Neural progenitor cell (in vitro differentiated cells): ENCODE results near the gene FRMPD2. TPM values are rescaled to one million over a fixed set of nuclear protein-coding genes. Genes with fewer than 3 reads are reported as not detected.
"Not testable (repeated sequence)": the region's sequence is repeated elsewhere in the genome, so short reads cannot be mapped to it uniquely, and the experiment has no call there.

Experiments used
- DNase-seq: peaks from one replicate; pipeline ENCODE4 v3.0.0-alpha.2; 2016; ENCODE audit warnings: low spot score
- H2AFZ ChIP-seq: fragments of 200-600 bp; sonication (generic); replicated peaks from 2 replicates; pipeline ENCODE4 v1.6.1; 2016; ENCODE audit warnings: antibody characterized with exemption
- H3F3A ChIP-seq: fragments of 200-600 bp; sonication (generic); 2 replicates; pipeline ENCODE4 v1.6.1; 2016; ENCODE audit warnings: antibody characterized with exemption, low read depth
- H3K27ac ChIP-seq: fragments of 200-600 bp; sonication (generic); 2 replicates; pipeline ENCODE4 v1.5.1; 2016; ENCODE audit warnings: mild to moderate bottlenecking
- H3K27me3 ChIP-seq: fragments of 200-600 bp; sonication (generic); 2 replicates; pipeline ENCODE4 v1.6.1; 2016; ENCODE audit warnings: mild to moderate bottlenecking, moderate library complexity
- H3K36me3 ChIP-seq: fragments of 200-600 bp; sonication (generic); 2 replicates; pipeline ENCODE4 v1.5.1; 2016
- H3K4me1 ChIP-seq: fragments of 200-600 bp; sonication (generic); 2 replicates; pipeline ENCODE4 v1.6.1; 2016; ENCODE audit warnings: mixed run types
- H3K4me2 ChIP-seq: fragments of 200-600 bp; sonication (generic); 2 replicates; pipeline ENCODE4 v1.6.1; 2016
- H3K4me3 ChIP-seq: fragments of 200-600 bp; sonication (generic); 2 replicates; pipeline ENCODE4 v1.5.1; 2016
- H3K79me2 ChIP-seq: fragments of 200-600 bp; sonication (generic); 2 replicates; pipeline ENCODE4 v1.6.1; 2016; ENCODE audit warnings: low read depth
- H3K9ac ChIP-seq: fragments of 200-600 bp; sonication (generic); 2 replicates; pipeline ENCODE4 v1.6.1; 2016
- H3K9me3 ChIP-seq: fragments of 200-600 bp; sonication (generic); 2 replicates; pipeline ENCODE4 v1.5.1; 2016; ENCODE audit warnings: low read depth
- H4K20me1 ChIP-seq: fragments of 200-600 bp; sonication (generic); 2 replicates; pipeline ENCODE4 v1.6.1; 2016; ENCODE audit warnings: low read depth
- H3K27ac Mint-ChIP-seq: 3 replicates; pipeline ENCODE4 v1.8.0; 2021; ENCODE audit warnings: mixed read lengths
- H3K27me3 Mint-ChIP-seq: 2 replicates; pipeline ENCODE4 v1.8.0; 2022; ENCODE audit warnings: low read depth, mild to moderate bottlenecking, inconsistent platforms, moderate library complexity, mixed read lengths; ENCODE audit not compliant: insufficient read depth
- H3K36me3 Mint-ChIP-seq: 3 replicates; pipeline ENCODE4 v1.8.0; 2021; ENCODE audit warnings: mixed read lengths
- H3K4me1 Mint-ChIP-seq: 3 replicates; pipeline ENCODE4 v1.8.0; 2021; ENCODE audit warnings: mixed read lengths
- H3K4me3 Mint-ChIP-seq: 3 replicates; pipeline ENCODE4 v1.8.0; 2021; ENCODE audit warnings: mild to moderate bottlenecking, moderate library complexity, mixed read lengths
- H3K9me3 Mint-ChIP-seq: 3 replicates; pipeline ENCODE4 v1.8.0; 2020; ENCODE audit warnings: mixed read lengths
- EZH2 ChIP-seq: fragments of 200-600 bp; sonication (generic); IDR thresholded peaks from 2 replicates; pipeline ENCODE4 v1.6.1; 2017; ENCODE audit warnings: antibody characterized with exemption, mild to moderate bottlenecking, moderate library complexity
- EZH2phosphoT487 ChIP-seq: fragments of 200-600 bp; sonication (generic); IDR thresholded peaks from 2 replicates; pipeline ENCODE4 v1.6.1; 2017; ENCODE audit warnings: antibody characterized with exemption
- total RNA-seq: library from RNA; depleted of rRNA; stranded (reverse); fragments of >200 nt; gene quantifications from 2 replicates; pipeline ENCODE4 v1.2.3, GENCODE V29; 2015; ENCODE audit warnings: low replicate concordance
- TF ChIP-seq, protein P1 (sequence below): fragments of 200-600 bp; sonication (generic); IDR thresholded peaks from 2 replicates; pipeline ENCODE4 v1.5.1; 2017; ENCODE audit warnings: antibody characterized with exemption, mild to moderate bottlenecking

Gene FRMPD2
- total RNA-seq, 1 donor from 2014 or later = not detected

DNA sequence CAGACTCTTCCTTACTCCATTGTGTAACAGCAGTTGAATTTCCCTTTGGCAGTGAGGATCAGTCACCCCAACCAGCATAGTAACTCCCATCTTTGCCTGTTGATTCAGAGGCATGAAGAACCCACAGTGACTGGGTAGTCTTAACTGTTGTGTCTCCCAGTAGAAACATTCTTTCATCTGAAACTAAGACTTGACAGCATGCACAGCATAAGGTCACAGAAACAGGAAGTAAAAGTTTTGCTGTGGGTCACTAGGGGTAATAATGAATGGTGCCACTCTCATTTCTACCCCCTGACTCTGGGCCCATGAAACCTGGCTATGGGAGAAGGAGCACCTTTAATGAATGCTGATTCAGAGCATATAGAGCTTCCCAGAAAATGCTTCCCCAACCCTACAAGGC lies 8.3 kb upstream of the FRMPD2 start:
- Histone ChIP-seq H3K9ac (no peak overlapping the region), H3K4me2 (no peak overlapping the region), H3K27me3 (no peaks in the 10 kb centered on the region), H4K20me1 (no peaks in the 10 kb centered on the region), H2AFZ (no peak overlapping the region), H3F3A (no peaks in the 10 kb centered on the region), H3K9me3 (no peaks in the 10 kb centered on the region), H3K79me2 (no peaks in the 10 kb centered on the region), H3K4me1 (no peaks in the 10 kb centered on the region), H3K36me3 (no peaks in the 10 kb centered on the region), H3K27ac (no peak overlapping the region), H3K4me3 (no peak overlapping the region)
- Mint-ChIP-seq H3K4me1 (no peaks in the 10 kb centered on the region), H3K27ac (no peak overlapping the region), H3K27me3 (peaks cover 8% of the 10 kb centered on the region), H3K4me3 (no peak overlapping the region), H3K36me3 (no peaks in the 10 kb centered on the region), H3K9me3 (peaks cover 17% of the 10 kb centered on the region)
- no peak for DNase-seq
- TF ChIP-seq EZH2 = no peak
- TF ChIP-seq, protein P1, sequence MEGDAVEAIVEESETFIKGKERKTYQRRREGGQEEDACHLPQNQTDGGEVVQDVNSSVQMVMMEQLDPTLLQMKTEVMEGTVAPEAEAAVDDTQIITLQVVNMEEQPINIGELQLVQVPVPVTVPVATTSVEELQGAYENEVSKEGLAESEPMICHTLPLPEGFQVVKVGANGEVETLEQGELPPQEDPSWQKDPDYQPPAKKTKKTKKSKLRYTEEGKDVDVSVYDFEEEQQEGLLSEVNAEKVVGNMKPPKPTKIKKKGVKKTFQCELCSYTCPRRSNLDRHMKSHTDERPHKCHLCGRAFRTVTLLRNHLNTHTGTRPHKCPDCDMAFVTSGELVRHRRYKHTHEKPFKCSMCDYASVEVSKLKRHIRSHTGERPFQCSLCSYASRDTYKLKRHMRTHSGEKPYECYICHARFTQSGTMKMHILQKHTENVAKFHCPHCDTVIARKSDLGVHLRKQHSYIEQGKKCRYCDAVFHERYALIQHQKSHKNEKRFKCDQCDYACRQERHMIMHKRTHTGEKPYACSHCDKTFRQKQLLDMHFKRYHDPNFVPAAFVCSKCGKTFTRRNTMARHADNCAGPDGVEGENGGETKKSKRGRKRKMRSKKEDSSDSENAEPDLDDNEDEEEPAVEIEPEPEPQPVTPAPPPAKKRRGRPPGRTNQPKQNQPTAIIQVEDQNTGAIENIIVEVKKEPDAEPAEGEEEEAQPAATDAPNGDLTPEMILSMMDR = no peak
- TF ChIP-seq EZH2phosphoT487 = no peak

DNA sequence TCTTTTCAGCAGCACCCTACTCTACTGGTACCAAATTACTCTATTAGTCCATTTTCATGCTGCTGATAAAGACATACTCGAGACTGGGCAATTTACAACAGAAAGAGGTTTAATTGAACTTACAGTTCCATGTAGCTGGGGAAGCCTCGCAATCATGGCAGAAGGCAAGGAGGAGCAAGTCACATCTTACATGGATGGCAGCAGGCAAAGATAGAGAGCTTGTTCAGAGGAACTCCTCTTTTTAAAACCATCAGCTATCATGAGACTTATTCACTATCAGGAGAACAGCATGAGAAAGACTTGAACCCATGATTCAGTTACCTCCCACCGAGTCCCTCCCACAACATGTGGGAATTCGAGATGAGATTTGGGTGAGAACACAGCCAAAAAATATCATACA lies 7.2 kb upstream of the FRMPD2 start:
- H3K4me3 ChIP-seq, H3K4me1 ChIP-seq, H3K4me3 Mint-ChIP-seq, H4K20me1 ChIP-seq, H3F3A ChIP-seq, H3K27ac Mint-ChIP-seq, DNase-seq, H2AFZ ChIP-seq, H3K79me2 ChIP-seq, H3K27ac ChIP-seq, H3K36me3 ChIP-seq, H3K4me1 Mint-ChIP-seq, H3K27me3 Mint-ChIP-seq, H3K4me2 ChIP-seq, H3K9me3 ChIP-seq, H3K36me3 Mint-ChIP-seq, H3K27me3 ChIP-seq, H3K9ac ChIP-seq: not testable (repeated sequence)
- peaks cover 19% of the 10 kb centered on the region for H3K9me3 Mint-ChIP-seq

DNA sequence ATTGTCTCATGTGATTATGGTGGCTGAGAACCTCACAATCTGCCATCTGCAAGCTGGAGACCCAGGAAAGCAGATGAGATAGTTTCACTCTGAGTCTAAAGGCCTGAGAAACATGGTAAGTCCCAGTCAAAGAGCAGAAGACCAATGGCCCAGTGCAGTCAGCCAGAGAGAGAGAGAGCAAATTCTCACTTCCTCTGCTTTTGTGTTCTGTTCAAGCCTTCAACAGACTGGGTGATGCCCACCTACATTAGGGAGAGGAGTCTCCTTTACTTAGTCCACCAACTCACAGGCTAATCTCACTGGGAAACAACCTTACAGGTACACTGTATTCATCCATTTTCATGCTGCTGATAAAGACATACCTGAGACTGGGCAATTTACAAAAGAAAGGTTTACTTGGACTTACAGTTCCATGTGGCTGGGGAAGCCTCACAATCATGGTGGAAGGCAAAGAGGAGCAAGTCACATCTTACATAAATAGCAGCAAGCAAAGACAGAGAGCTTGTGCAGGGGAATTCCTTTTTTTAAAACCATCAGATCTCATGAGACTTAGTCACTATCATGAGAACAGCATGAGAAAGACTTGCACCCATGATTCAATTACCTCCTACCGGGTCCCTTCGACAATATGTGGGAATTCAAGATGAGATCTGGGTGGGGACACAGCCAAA lies 4.7 kb upstream of the FRMPD2 start:
- Mint-ChIP-seq H3K27ac (no peak overlapping the region), H3K4me3 (no peak overlapping the region), H3K4me1 (peaks cover 9% of the 10 kb centered on the region), H3K36me3 (no peaks in the 10 kb centered on the region), H3K9me3 (peaks cover 15% of the 10 kb centered on the region), H3K27me3 (peaks cover 5% of the 10 kb centered on the region)
- TF ChIP-seq, protein P1 = no peak
- no peak for TF ChIP-seq EZH2
- no peak for TF ChIP-seq EZH2phosphoT487
- Histone ChIP-seq H3F3A (peaks cover 13% of the 10 kb centered on the region), H3K4me3 (no peak overlapping the region), H3K9ac (no peak overlapping the region), H2AFZ (no peak overlapping the region), H3K79me2 (no peaks in the 10 kb centered on the region), H3K27ac (no peak overlapping the region), H4K20me1 (no peaks in the 10 kb centered on the region), H3K27me3 (no peaks in the 10 kb centered on the region), H3K4me1 (peaks cover 10% of the 10 kb centered on the region), H3K9me3 (no peaks in the 10 kb centered on the region), H3K36me3 (no peaks in the 10 kb centered on the region), H3K4me2 (no peak overlapping the region)
- no peak for DNase-seq

DNA sequence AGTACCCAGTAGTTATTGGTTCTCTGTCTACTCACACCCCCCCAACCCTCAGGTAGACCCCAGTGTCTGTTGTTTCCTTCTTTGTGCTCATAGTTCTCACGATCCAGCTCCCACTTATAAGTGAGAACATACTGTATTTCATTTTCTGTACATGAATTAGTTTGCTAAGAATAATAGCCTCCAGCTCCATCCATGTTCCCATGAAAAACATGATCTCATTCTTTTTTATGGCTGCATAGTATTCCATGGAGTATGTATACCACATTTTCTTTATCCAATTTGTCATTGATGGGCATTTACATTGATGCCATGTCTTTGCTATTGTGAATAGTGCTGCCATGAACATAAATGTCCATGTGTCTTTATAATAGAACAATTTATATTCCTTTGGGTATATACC lies 2.6 kb upstream of the FRMPD2 start:
- TF ChIP-seq EZH2phosphoT487 (no peak), EZH2 (no peak)
- TF ChIP-seq, protein P1 = no peak
- Histone ChIP-seq H3F3A (peaks cover 20% of the 10 kb centered on the region), H3K4me2 (no peak overlapping the region), H3K9me3 (no peaks in the 10 kb centered on the region), H3K9ac (no peak overlapping the region), H3K27me3 (no peaks in the 10 kb centered on the region), H3K79me2 (no peaks in the 10 kb centered on the region), H3K36me3 (no peaks in the 10 kb centered on the region), H3K4me1 (peaks cover 16% of the 10 kb centered on the region), H2AFZ (no peak overlapping the region), H3K27ac (no peak overlapping the region), H3K4me3 (no peak overlapping the region), H4K20me1 (no peaks in the 10 kb centered on the region)
- H3K4me3 Mint-ChIP-seq = no peak overlapping the region
- H3K9me3 Mint-ChIP-seq = peaks cover 10% of the 10 kb centered on the region
- no peak overlapping the region for H3K27ac Mint-ChIP-seq
- H3K36me3 Mint-ChIP-seq = no peaks in the 10 kb centered on the region
- peaks cover 11% of the 10 kb centered on the region for H3K4me1 Mint-ChIP-seq
- no peaks in the 10 kb centered on the region for H3K27me3 Mint-ChIP-seq
- no peak for DNase-seq
